Prostate gland (tissue), 2 donors: ENCODE results near the gene SLC66A3. TPM values are rescaled to one million over a fixed set of nuclear protein-coding genes. Genes with fewer than 3 reads are reported as not detected.

Experiments used
- DNase-seq: peaks from one replicate; pipeline ENCODE4 v3.0.0-alpha.2; 2019; ENCODE audit warnings: low spot score
- H3K27ac ChIP-seq, 2 donors: fragments of 200-600 bp; sonication (generic); 2 replicates each; pipeline ENCODE4 v1.5.1; 2017 to 2019
- H3K27me3 ChIP-seq: fragments of 200-600 bp; sonication (generic); replicated peaks from 2 replicates; pipeline ENCODE4 v1.5.1; 2019; ENCODE audit not compliant: insufficient read depth
- H3K36me3 ChIP-seq, 2 donors: fragments of 200-600 bp; sonication (generic); 1 replicate in 1 of 2; 2 replicates in 1 of 2; pipeline versions ENCODE4 v1.5.1 to v1.8.1; 2017 to 2019
- H3K4me1 ChIP-seq: fragments of 200-600 bp; sonication (generic); replicated peaks from 2 replicates; pipeline ENCODE4 v1.5.1; 2019
- H3K4me3 ChIP-seq, 2 donors: fragments of 200-600 bp; sonication (generic); 2 replicates each; pipeline ENCODE4 v1.5.1; 2017 to 2019
- H3K9me3 ChIP-seq: fragments of 200-600 bp; sonication (generic); 2 replicates; pipeline ENCODE4 v1.5.1; 2017
- CTCF ChIP-seq, 4 experiments: fragments of 200-600 bp in 2 of 4; fragments of 450-650 bp in 2 of 4; sonication (generic) in 2 of 4; IDR thresholded peaks; 1 replicate in 3 of 4; 2 replicates in 1 of 4; pipeline ENCODE4 v1.5.1; 2016 to 2019; ENCODE audit warnings: antibody characterized with exemption in 4 of 4, mild to moderate bottlenecking in 2 of 4, moderate library complexity in 2 of 4
- POLR2A ChIP-seq: fragments of 450-650 bp; IDR thresholded peaks from one replicate; pipeline ENCODE4 v1.6.1; 2016; ENCODE audit warnings: antibody characterized with exemption, mild to moderate bottlenecking
- POLR2AphosphoS5 ChIP-seq: sonication (generic); formaldehyde crosslinking; IDR thresholded peaks from one replicate; pipeline ENCODE4 v1.6.1; 2017; ENCODE audit warnings: antibody characterized with exemption
- WGBS: methylation state at CpG from one replicate; pipeline ENCODE4 v1.1.5; 2018; 5-methylcytosine and 5-hydroxymethylcytosine counted together
- intact Hi-C: fragments of 100-400 bp; cut with DNase I; formaldehyde crosslinking; loops from one replicate; pipeline ENCODE4 v1.14.2; 2022
- total RNA-seq, 2 donors: library from RNA; depleted of rRNA; stranded (reverse); fragments of >200 nt; gene quantifications; one replicate each; pipeline ENCODE4 v1.1.0, GENCODE V29; 2016

Gene SLC66A3
- total RNA-seq = 10 to 100 TPM; 50.6 to 77.4 TPM

GRCh38 chr2:11155381-11156035, at the start of gene SLC66A3:
SLC66A3 (plus strand) TSS chr2:11155467; CDS start chr2:11155547, 80 bp downstream.
- WGBS = 2% methylated on average over 50 of the region's 71 CpGs
- H3K27me3 ChIP-seq = no peaks in the 10 kb centered on the region
- peak in 2 of 4 experiments; percentile 31 to 36 for TF ChIP-seq CTCF (IDR thresholded peaks at IDR 0.05)
- peak; percentile 74 for TF ChIP-seq POLR2A
- peak; percentile 48 for TF ChIP-seq POLR2AphosphoS5
- no peaks in the 10 kb centered on the region for H3K36me3 ChIP-seq
- no peak for DNase-seq
- H3K9me3 ChIP-seq = no peaks in the 10 kb centered on the region
- peak within 1 kb of the TSS; percentile 84 to 90 for H3K27ac ChIP-seq
- no peaks in the 10 kb centered on the region for H3K4me1 ChIP-seq
- H3K4me3 ChIP-seq = peak within 1 kb of the TSS; percentile 59 to 69
- intact Hi-C loops = loop anchor here (5.0 kb wide), 1 partner anchor 257 kb away; no protein-coding TSS in a partner anchor

GRCh38 chr2:11109002-11109401, 46.3 kb upstream of the SLC66A3 start:
- Histone ChIP-seq H3K36me3 (no peaks in the 10 kb centered on the region), H3K4me3 (no peak overlapping the region), H3K4me1 (no peaks in the 10 kb centered on the region), H3K9me3 (no peaks in the 10 kb centered on the region), H3K27me3 (no peaks in the 10 kb centered on the region), H3K27ac (no peak overlapping the region)
- intact Hi-C loops = no loop called here
- no peak for DNase-seq
- TF ChIP-seq POLR2AphosphoS5 = no peak
- no peak for TF ChIP-seq CTCF (IDR thresholded peaks at IDR 0.05)
- no peak for TF ChIP-seq POLR2A
- WGBS = 93% methylated on average over 2 of the region's 2 CpGs

- Histone ChIP-seq H3K36me3 (no peaks in the 10 kb centered on the region), H3K27ac (no peak overlapping the region), H3K9me3 (no peaks in the 10 kb centered on the region), H3K4me1 (no peaks in the 10 kb centered on the region), H3K4me3 (no peak overlapping the region), H3K27me3 (no peaks in the 10 kb centered on the region)
- DNase-seq = no peak
- no peak for TF ChIP-seq POLR2A
- no peak for TF ChIP-seq POLR2AphosphoS5
- no peak for TF ChIP-seq CTCF (IDR thresholded peaks at IDR 0.05)
- intact Hi-C loops = no loop called here
- 92% methylated on average over 9 of the region's 9 CpGs for WGBS
Observed at GRCh38 chr2:11112870-11113428, 42.3 kb upstream of the SLC66A3 start.

GRCh38 chr2:11117776-11118175, 37.5 kb upstream of the SLC66A3 start:
- DNase-seq = no peak

More at GRCh38 chr2:11117776-11118175, 37.5 kb upstream of the SLC66A3 start:
- TF ChIP-seq CTCF (IDR thresholded peaks at IDR 0.05) (no peak), POLR2AphosphoS5 (no peak), POLR2A (no peak)
- Histone ChIP-seq H3K9me3 (no peaks in the 10 kb centered on the region), H3K4me3 (no peak overlapping the region), H3K36me3 (no peaks in the 10 kb centered on the region), H3K27me3 (no peaks in the 10 kb centered on the region), H3K27ac (no peak overlapping the region), H3K4me1 (no peaks in the 10 kb centered on the region)
- intact Hi-C loops = no loop called here
- WGBS = 91% methylated on average over 6 of the region's 6 CpGs
